Measurements from ENCODE around the gene NDUFV1.
"Not testable (repeated sequence)": the region's sequence is repeated elsewhere in the genome, so short reads cannot be mapped to it uniquely, and the experiment has no call there.

The NDUFV1 gene

GRCh38 chr11:67611704-67612587 lies 5.2 kb downstream of the NDUFV1 start:
- DNase-seq (ENCODE audit: low read depth in 3 of 3): no peak

- no peak for DNase-seq (ENCODE audit: low read depth in 3 of 3)
Measured at GRCh38 chr11:67612751-67613150, 6.0 kb downstream of the NDUFV1 start.

GRCh38 chr11:67613313-67613959 lies 6.7 kb downstream of the NDUFV1 start:
- DNase-seq (ENCODE audit: low read depth in 3 of 3): no peak

- peak; percentile 44 to 68 (median 67) for DNase-seq (ENCODE audit: low read depth in 3 of 3)
Measured at GRCh38 chr11:67613960-67614715, 7.4 kb downstream of the NDUFV1 start.

- peak; percentile 43 to 72 (median 50) for DNase-seq (ENCODE audit: low read depth in 3 of 3)
Measured at GRCh38 chr11:67614730-67615714, 8.3 kb downstream of the NDUFV1 start.

- no peak for DNase-seq (ENCODE audit: low read depth in 3 of 3)
Measured at GRCh38 chr11:67615728-67616430, 9.1 kb downstream of the NDUFV1 start.

GRCh38 chr11:67616431-67617242 lies 9.9 kb downstream of the NDUFV1 start:
- DNase-seq (ENCODE audit: low read depth in 3 of 3): no peak

GRCh38 chr11:67617243-67617953 lies 10.7 kb downstream of the NDUFV1 start:
- no peak for DNase-seq (ENCODE audit: low read depth in 3 of 3)

- DNase-seq (ENCODE audit: low read depth in 3 of 3): not testable (repeated sequence)
Measured at GRCh38 chr11:67618901-67619659, 12.3 kb downstream of the NDUFV1 start.

- DNase-seq (ENCODE audit: low read depth in 3 of 3): not testable (repeated sequence)
Measured at GRCh38 chr11:67619683-67620618, 13.2 kb downstream of the NDUFV1 start.

GRCh38 chr11:67620621-67621020 lies 13.9 kb downstream of the NDUFV1 start:
- DNase-seq (ENCODE audit: low read depth in 3 of 3): not testable (repeated sequence)

- not testable (repeated sequence) for DNase-seq (ENCODE audit: low read depth in 3 of 3)
Measured at GRCh38 chr11:67621928-67622327, 15.2 kb downstream of the NDUFV1 start.

- not testable (repeated sequence) for DNase-seq (ENCODE audit: low read depth in 3 of 3)
Measured at GRCh38 chr11:67622905-67623304, 16.2 kb downstream of the NDUFV1 start.

- not testable (repeated sequence) for DNase-seq (ENCODE audit: low read depth in 3 of 3)
Measured at GRCh38 chr11:67623795-67624194, 17.1 kb downstream of the NDUFV1 start.

GRCh38 chr11:67626131-67626833 lies 19.5 kb downstream of the NDUFV1 start:
- DNase-seq (ENCODE audit: low read depth in 3 of 3): not testable (repeated sequence)

- no peak for DNase-seq (ENCODE audit: low read depth in 3 of 3)
Measured at GRCh38 chr11:67626970-67627369, 20.2 kb downstream of the NDUFV1 start.
